K562 (cell line): Measurements from ENCODE around the gene SPECC1L. TPM values are rescaled to one million over a fixed set of nuclear protein-coding genes. Genes with fewer than 3 reads are reported as not detected.

ENCODE experiments used
- ATAC-seq: fragments of 200-7000 bp; cut with Tn5 transposase; 3 replicates; pipeline ENCODE4 v1.9.1; 2020; ENCODE audit warnings: moderate library complexity
- BruUV-seq: library from RNA; stranded (reverse); fragments of 400-500 nt; replicated peaks from 2 replicates; lab custom pipeline; 2021; lab: Mats Ljungman, UMichigan
- CTCF ChIA-PET: fragments of 300-600 bp; formaldehyde crosslinking; extraction: SDS; loops from one replicate; lab custom pipeline; 2021; ENCODE audit warnings: low intra/inter-chr PET ratio; lab: Yijun Ruan, JAX
- POLR2A ChIA-PET: fragments of 300-600, 350-650 bp; sonication (Branson Sonifier 250); formaldehyde crosslinking; extraction: SDS; loops from one replicate; lab custom pipeline; 2021; ENCODE audit warnings: antibody characterized with exemption, inconsistent platforms; lab: Yijun Ruan, JAX
- DNase-seq, 4 experiments: peaks; one replicate each; pipeline versions ENCODE4 v3.0.0 to v3.0.0-alpha.2; 2011 to 2018; ENCODE audit warnings: low spot score in 3 of 4, mixed read lengths in 3 of 4; ENCODE audit errors: extremely low read depth in 1 of 4
- FAIRE-seq: peaks from 2 replicates; lab custom pipeline; 2011; peaks lifted over from hg19 to GRCh38; lab: Jason Lieb, UNC
- H2AFZ ChIP-seq: 2 replicates; pipeline ENCODE4 v1.6.0; 2011; ENCODE audit warnings: low read depth, low read length, control low read depth, inconsistent platforms
- H3K27ac ChIP-seq: fragments of 200-600 bp; 3 replicates; pipeline ENCODE4 v1.8.0; 2011; ENCODE audit warnings: low read depth, mild to moderate bottlenecking, control low read depth, inconsistent platforms, low read length, moderate library complexity, mixed read lengths; ENCODE audit errors: extremely low read depth
- H3K27me3 ChIP-seq, 2 experiments: fragments of 300-600 bp in 1 of 2; 2 replicates in 1 of 2; 3 replicates in 1 of 2; pipeline versions ENCODE4 v1.6.0 to v1.8.0; 2011; ENCODE audit warnings: inconsistent platforms in 2 of 2, low read length in 2 of 2, mild to moderate bottlenecking in 1 of 2, mixed read lengths in 1 of 2, moderate library complexity in 1 of 2; ENCODE audit not compliant: control insufficient read depth in 2 of 2, insufficient read depth in 2 of 2
- H3K36me3 ChIP-seq: fragments of 300-600 bp; 3 replicates; pipeline ENCODE4 v1.8.0; 2011; ENCODE audit warnings: mild to moderate bottlenecking, low read length, inconsistent platforms; ENCODE audit not compliant: control insufficient read depth, insufficient read depth
- H3K4me1 ChIP-seq, 2 experiments: fragments of 200-600 bp in 1 of 2; replicated peaks in 1 of 2; 2 replicates in 1 of 2; 3 replicates in 1 of 2; pipeline versions ENCODE4 v1.5.1 to v1.8.0; 2011; ENCODE audit warnings: inconsistent platforms in 2 of 2, low read length in 2 of 2, mild to moderate bottlenecking in 1 of 2, mixed read lengths in 1 of 2, moderate library complexity in 1 of 2; ENCODE audit not compliant: control insufficient read depth in 2 of 2, insufficient read depth in 2 of 2
- H3K4me2 ChIP-seq: 2 replicates; pipeline ENCODE4 v1.6.1; 2011; ENCODE audit warnings: low read length, control low read depth, inconsistent platforms, mixed read lengths; ENCODE audit not compliant: insufficient read depth
- H3K4me3 ChIP-seq: fragments of 200-600 bp; sonication (generic), shearing (Covaris generic); 2 replicates; pipeline ENCODE4 v1.5.1; 2016; ENCODE audit warnings: control low read depth, inconsistent platforms
- H3K79me2 ChIP-seq: fragments of 200-600 bp; 3 replicates; pipeline ENCODE4 v1.8.0; 2011; ENCODE audit warnings: low read length, inconsistent platforms; ENCODE audit not compliant: control insufficient read depth, insufficient read depth
- H3K9ac ChIP-seq, 2 experiments: 2 replicates each; pipeline versions ENCODE4 v1.6.0 to v1.6.1; 2011; ENCODE audit warnings: low read depth in 2 of 2, low read length in 2 of 2, control low read depth in 1 of 2, inconsistent platforms in 1 of 2, mild to moderate bottlenecking in 1 of 2, mixed read lengths in 1 of 2; ENCODE audit not compliant: insufficient read depth in 1 of 2
- H3K9me1 ChIP-seq: one replicate; pipeline ENCODE4 v1.6.0; 2011; ENCODE audit warnings: inconsistent platforms, mild to moderate bottlenecking, low read length, moderate library complexity; ENCODE audit not compliant: control insufficient read depth, insufficient read depth
- H3K9me3 ChIP-seq: replicated peaks from 2 replicates; pipeline ENCODE4 v1.5.1; 2011; ENCODE audit warnings: low read depth, low read length, inconsistent platforms; ENCODE audit not compliant: control insufficient read depth, insufficient read depth
- H4K20me1 ChIP-seq: replicated peaks from 2 replicates; pipeline ENCODE4 v1.6.1; 2011; ENCODE audit warnings: low read length, inconsistent platforms, mixed read lengths; ENCODE audit not compliant: control insufficient read depth, insufficient read depth
- GTF3C2 ChIP-seq: IDR thresholded peaks from 3 replicates; pipeline ENCODE4 v1.6.1; 2011; ENCODE audit warnings: borderline replicate concordance, mild to moderate bottlenecking, moderate library complexity; ENCODE audit not compliant: insufficient read length; ENCODE audit errors: extremely low read depth
- HDAC6 ChIP-seq: IDR thresholded peaks from 2 replicates; pipeline ENCODE4 v1.6.1; 2012; ENCODE audit warnings: low read depth, mild to moderate bottlenecking, control low read depth, inconsistent platforms, low read length, moderate library complexity
- JUN ChIP-seq, 2 experiments: sonication (generic) in 1 of 2; formaldehyde crosslinking in 1 of 2; IDR thresholded peaks; 2 replicates each; pipeline versions ENCODE4 v1.6.1 to v1.8.0; 2012 to 2022; ENCODE audit warnings: borderline replicate concordance in 2 of 2, mild to moderate bottlenecking in 2 of 2, improper control_type of control experiment in 1 of 2, low read depth in 1 of 2, low read length in 1 of 2, missing genetic modification reagents in 1 of 2
- MYC ChIP-seq, 2 experiments: fragments of 250-450 bp in 1 of 2; sonication (Bioruptor Pico) in 1 of 2; IDR thresholded peaks; 2 replicates each; pipeline versions ENCODE4 v1.5.1 to v1.6.1; 2012 to 2021; ENCODE audit warnings: low read depth in 2 of 2, borderline replicate concordance in 1 of 2, improper control_type of control experiment in 1 of 2, low read length in 1 of 2, mild to moderate bottlenecking in 1 of 2, moderate library complexity in 1 of 2
- ZNF354B ChIP-seq: fragments of 250-450 bp; sonication (Bioruptor Pico); IDR thresholded peaks from 2 replicates; pipeline ENCODE4 v1.4.0; 2020
- ZNF79 ChIP-seq: fragments of 250-450 bp; sonication (Bioruptor Pico); IDR thresholded peaks from 2 replicates; pipeline ENCODE4 v1.4.0; 2020; ENCODE audit warnings: low read depth, mild to moderate bottlenecking, moderate library complexity
- WGBS: fragments of 100-300 bp; shearing (Covaris generic); methylation state at CpG from one replicate; pipeline ENCODE4 v1.1.6; 2016; ENCODE audit warnings: low coverage, mixed read lengths; ENCODE audit not compliant: insufficient coverage; ENCODE audit errors: missing lambda C conversion rate; 5-methylcytosine and 5-hydroxymethylcytosine counted together
- in situ Hi-C: fragments of 300-500 bp; cut with MboI; formaldehyde crosslinking; loops from 4 replicates; pipeline ENCODE4 v1.15.0; 2018; ENCODE audit warnings: inconsistent platforms, mixed read lengths
- intact Hi-C: fragments of 100-400 bp; cut with micrococcal nuclease; formaldehyde crosslinking; loops from 2 replicates; pipeline ENCODE4 v1.14.2; 2022
- polyA plus RNA-seq, 8 experiments: library from polyadenylated mRNA; depleted of rRNA in 4 of 8; stranded (reverse) in 5 of 8; unstranded in 3 of 8; fragments of >200 nt; fragmentation: Nextera tagmentation in 2 of 8; fragmentation: Illumina TruSeq in 1 of 8; extraction: Ambion mirVana in 2 of 8; extraction: Trizol in 1 of 8; gene quantifications; 2 replicates each; pipeline versions ENCODE4 v1.2.1 to v1.2.3, GENCODE V29; 2011 to 2014; ENCODE audit warnings: inconsistent platforms in 1 of 8, missing spikeins in 1 of 8
- total RNA-seq, 7 experiments: library from RNA; depleted of rRNA in 6 of 7; stranded (reverse); fragments of >200 nt in 6 of 7; fragmentation: Illumina TruSeq in 2 of 7; extraction: Trizol in 2 of 7; gene quantifications; 2 replicates each; pipeline versions ENCODE4 v1.2.1 to v1.2.3, GENCODE V29; 2011 to 2021; ENCODE audit warnings: low replicate concordance in 1 of 7
- TF ChIP-seq, protein P1 (sequence below), 2 experiments: fragments of 150-350 bp in 1 of 2; IDR thresholded peaks; 2 replicates each; pipeline ENCODE4 v1.6.1; 2012 to 2016; ENCODE audit warnings: low read depth in 2 of 2, low read length in 2 of 2, mild to moderate bottlenecking in 1 of 2, moderate library complexity in 1 of 2
- TF ChIP-seq, protein P2 (sequence below), 2 experiments: fragments of 250-450 bp in 1 of 2; fragments of 450-650 bp in 1 of 2; sonication (Bioruptor Pico) in 1 of 2; IDR thresholded peaks; 2 replicates each; pipeline versions ENCODE4 v1.6.1 to v1.8.0; 2016 to 2021; ENCODE audit warnings: mild to moderate bottlenecking in 2 of 2, moderate library complexity in 2 of 2, missing compliant biosample characterization in 1 of 2, missing genetic modification characterization in 1 of 2
- TF ChIP-seq, protein P3 (sequence below): fragments of 450-650 bp; IDR thresholded peaks from one replicate; pipeline ENCODE4 v1.6.1; 2018; ENCODE audit warnings: mild to moderate bottlenecking, moderate library complexity; ENCODE audit not compliant: partially characterized antibody

Gene SPECC1L
- total and polyA plus RNA-seq, 9 of the 15 experiments (the other 6 are each of a cell fraction or from before 2014, with no cell fraction given): 1.4 to 27.9 (median 14.5) TPM

DNA sequence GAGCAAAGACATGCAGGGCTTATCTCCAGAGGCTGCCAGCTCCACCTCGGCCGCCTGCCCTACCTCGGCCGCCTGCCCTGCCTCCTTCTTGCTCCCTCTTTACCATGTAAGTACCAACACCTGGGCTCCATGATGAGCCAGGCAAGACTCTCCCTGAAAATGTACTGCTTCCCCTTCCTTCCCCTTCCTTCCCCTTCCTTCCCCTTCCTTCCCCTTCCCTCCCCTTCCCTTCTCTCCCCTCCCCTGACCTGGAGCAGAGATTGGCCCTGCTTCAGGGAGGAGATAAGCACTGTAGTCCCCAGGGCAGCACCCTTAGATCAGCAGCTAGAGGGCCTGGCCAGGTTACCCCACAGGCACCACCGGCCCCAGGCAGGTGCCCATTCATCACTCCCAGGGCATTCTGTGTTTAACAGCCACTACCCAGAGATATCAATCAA is 131.3 kb downstream of the SPECC1L start:
- ATAC-seq (no peak), DNase-seq (no peak), FAIRE-seq (no peak)
- H3K27me3 ChIP-seq: no peaks in the 10 kb centered on the region
- BruUV-seq: no TSS peak
- no peak overlapping the region for H3K9ac ChIP-seq
- WGBS: 78% methylated on average over 1 of the region's 5 CpGs
- no peak overlapping the region for H3K4me3 ChIP-seq
- H3K36me3 ChIP-seq: peaks cover 28% of the 10 kb centered on the region; the same call in 2 of the 3 replicates
- intact Hi-C loops (no loop called here), in situ Hi-C loops (no loop called here)
- no peaks in the 10 kb centered on the region for H4K20me1 ChIP-seq
- CTCF ChIA-PET: no interaction called here
- POLR2A ChIA-PET: no interaction called here
- no peaks in the 10 kb centered on the region for H3K9me3 ChIP-seq
- H2AFZ ChIP-seq: no peak overlapping the region
- H3K4me2 ChIP-seq: no peak overlapping the region
- peaks cover 6 to 10% of the 10 kb centered on the region in 2 experiments; a peak in 4 of 5 replicates for H3K4me1 ChIP-seq
- no peak overlapping the region for H3K27ac ChIP-seq
- no peaks in the 10 kb centered on the region for H3K79me2 ChIP-seq
- no peaks in the 10 kb centered on the region for H3K9me1 ChIP-seq
- TF ChIP-seq, protein P1, sequence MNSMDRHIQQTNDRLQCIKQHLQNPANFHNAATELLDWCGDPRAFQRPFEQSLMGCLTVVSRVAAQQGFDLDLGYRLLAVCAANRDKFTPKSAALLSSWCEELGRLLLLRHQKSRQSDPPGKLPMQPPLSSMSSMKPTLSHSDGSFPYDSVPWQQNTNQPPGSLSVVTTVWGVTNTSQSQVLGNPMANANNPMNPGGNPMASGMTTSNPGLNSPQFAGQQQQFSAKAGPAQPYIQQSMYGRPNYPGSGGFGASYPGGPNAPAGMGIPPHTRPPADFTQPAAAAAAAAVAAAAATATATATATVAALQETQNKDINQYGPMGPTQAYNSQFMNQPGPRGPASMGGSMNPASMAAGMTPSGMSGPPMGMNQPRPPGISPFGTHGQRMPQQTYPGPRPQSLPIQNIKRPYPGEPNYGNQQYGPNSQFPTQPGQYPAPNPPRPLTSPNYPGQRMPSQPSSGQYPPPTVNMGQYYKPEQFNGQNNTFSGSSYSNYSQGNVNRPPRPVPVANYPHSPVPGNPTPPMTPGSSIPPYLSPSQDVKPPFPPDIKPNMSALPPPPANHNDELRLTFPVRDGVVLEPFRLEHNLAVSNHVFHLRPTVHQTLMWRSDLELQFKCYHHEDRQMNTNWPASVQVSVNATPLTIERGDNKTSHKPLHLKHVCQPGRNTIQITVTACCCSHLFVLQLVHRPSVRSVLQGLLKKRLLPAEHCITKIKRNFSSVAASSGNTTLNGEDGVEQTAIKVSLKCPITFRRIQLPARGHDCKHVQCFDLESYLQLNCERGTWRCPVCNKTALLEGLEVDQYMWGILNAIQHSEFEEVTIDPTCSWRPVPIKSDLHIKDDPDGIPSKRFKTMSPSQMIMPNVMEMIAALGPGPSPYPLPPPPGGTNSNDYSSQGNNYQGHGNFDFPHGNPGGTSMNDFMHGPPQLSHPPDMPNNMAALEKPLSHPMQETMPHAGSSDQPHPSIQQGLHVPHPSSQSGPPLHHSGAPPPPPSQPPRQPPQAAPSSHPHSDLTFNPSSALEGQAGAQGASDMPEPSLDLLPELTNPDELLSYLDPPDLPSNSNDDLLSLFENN (IDR thresholded peaks at IDR 0.05; ENCODE audit: low read depth in 2 of 2, low read length in 2 of 2): no peak
- TF ChIP-seq, protein P2, sequence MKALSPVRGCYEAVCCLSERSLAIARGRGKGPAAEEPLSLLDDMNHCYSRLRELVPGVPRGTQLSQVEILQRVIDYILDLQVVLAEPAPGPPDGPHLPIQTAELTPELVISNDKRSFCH (CRISPR knock-in tag; IDR thresholded peaks at IDR 0.05): no peak
- TF ChIP-seq, protein P2 (tag; IDR thresholded peaks at IDR 0.05): no peak
- no peak for TF ChIP-seq GTF3C2
- TF ChIP-seq HDAC6: no peak
- no peak for TF ChIP-seq JUN (IDR thresholded peaks at IDR 0.05; ENCODE audit: borderline replicate concordance, low read depth, low read length)
- TF ChIP-seq JUN (CRISPR knock-in tag; IDR thresholded peaks at IDR 0.05; ENCODE audit: borderline replicate concordance): no peak
- TF ChIP-seq, protein P3, sequence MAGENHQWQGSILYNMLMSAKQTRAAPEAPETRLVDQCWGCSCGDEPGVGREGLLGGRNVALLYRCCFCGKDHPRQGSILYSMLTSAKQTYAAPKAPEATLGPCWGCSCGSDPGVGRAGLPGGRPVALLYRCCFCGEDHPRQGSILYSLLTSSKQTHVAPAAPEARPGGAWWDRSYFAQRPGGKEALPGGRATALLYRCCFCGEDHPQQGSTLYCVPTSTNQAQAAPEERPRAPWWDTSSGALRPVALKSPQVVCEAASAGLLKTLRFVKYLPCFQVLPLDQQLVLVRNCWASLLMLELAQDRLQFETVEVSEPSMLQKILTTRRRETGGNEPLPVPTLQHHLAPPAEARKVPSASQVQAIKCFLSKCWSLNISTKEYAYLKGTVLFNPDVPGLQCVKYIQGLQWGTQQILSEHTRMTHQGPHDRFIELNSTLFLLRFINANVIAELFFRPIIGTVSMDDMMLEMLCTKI: no peak
- TF ChIP-seq ZNF79 (CRISPR knock-in tag): no peak
- TF ChIP-seq MYC (IDR thresholded peaks at IDR 0.05; ENCODE audit: low read depth, low read length): no peak
- TF ChIP-seq MYC (CRISPR knock-in tag; IDR thresholded peaks at IDR 0.05; ENCODE audit: borderline replicate concordance, low read depth): no peak
- TF ChIP-seq ZNF354B (CRISPR knock-in tag): no peak
